Mucosa of rectum (tissue), 2 donors: ENCODE measurements around the gene CCNY.
"Not testable (repeated sequence)": the region's sequence is repeated elsewhere in the genome, so short reads cannot be mapped to it uniquely, and the experiment has no call there.

Experiments
- H3K27ac ChIP-seq, 2 donors: one replicate each; pipeline ENCODE4 v1.7.0; 2013; ENCODE audit warnings: inconsistent platforms in 2 of 2, low read depth in 2 of 2, low read length in 2 of 2
- H3K27me3 ChIP-seq, 2 donors: one replicate each; pipeline ENCODE4 v1.7.0; 2013; ENCODE audit warnings: low read length in 2 of 2; ENCODE audit not compliant: control insufficient read depth in 2 of 2, insufficient read depth in 2 of 2
- H3K36me3 ChIP-seq, 2 donors: one replicate each; pipeline ENCODE4 v1.7.0; 2013; ENCODE audit warnings: low read length in 2 of 2; ENCODE audit not compliant: control insufficient read depth in 2 of 2, insufficient read depth in 2 of 2
- H3K4me1 ChIP-seq, 2 donors: one replicate each; pipeline ENCODE4 v1.7.0; 2013; ENCODE audit warnings: low read length in 2 of 2, mild to moderate bottlenecking in 1 of 2; ENCODE audit not compliant: control insufficient read depth in 2 of 2, insufficient read depth in 2 of 2
- H3K4me3 ChIP-seq, 2 donors: one replicate each; pipeline ENCODE4 v1.7.0; 2013; ENCODE audit warnings: low read length in 2 of 2
- H3K9ac ChIP-seq, 2 donors: one replicate each; pipeline ENCODE4 v1.7.0; 2013; ENCODE audit warnings: low read length in 2 of 2, low read depth in 1 of 2, mild to moderate bottlenecking in 1 of 2
- H3K9me3 ChIP-seq, 2 donors: one replicate each; pipeline ENCODE4 v1.7.0; 2013; ENCODE audit warnings: low read length in 2 of 2; ENCODE audit not compliant: control insufficient read depth in 2 of 2
- donor health status: healthy.
- donor health status: Normal muscosa, but diverticular disease.

CCNY gene

DNA sequence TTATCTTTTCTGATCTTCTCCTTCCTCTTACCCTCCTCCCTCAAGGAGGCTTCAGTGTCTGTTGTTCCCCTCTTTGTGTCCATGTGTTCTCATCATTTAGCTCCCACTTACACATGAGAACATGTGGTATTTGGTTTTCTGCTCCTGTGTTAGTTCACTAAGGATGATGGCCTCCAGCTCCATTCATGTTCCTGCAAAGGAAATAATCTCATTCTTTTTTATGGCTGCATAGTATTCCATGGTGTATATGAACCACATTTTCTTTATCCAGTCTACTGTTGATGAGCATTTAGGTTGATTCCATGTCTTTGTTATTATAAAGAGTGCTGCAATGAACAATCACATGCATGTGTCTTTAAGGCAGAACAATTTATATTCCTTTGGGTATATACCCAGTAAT is 21.1 kb upstream of the CCNY start:
- not testable (repeated sequence) for H3K9me3 ChIP-seq, H3K27ac ChIP-seq, H3K4me1 ChIP-seq, H3K27me3 ChIP-seq, H3K4me3 ChIP-seq, H3K9ac ChIP-seq, H3K36me3 ChIP-seq

DNA sequence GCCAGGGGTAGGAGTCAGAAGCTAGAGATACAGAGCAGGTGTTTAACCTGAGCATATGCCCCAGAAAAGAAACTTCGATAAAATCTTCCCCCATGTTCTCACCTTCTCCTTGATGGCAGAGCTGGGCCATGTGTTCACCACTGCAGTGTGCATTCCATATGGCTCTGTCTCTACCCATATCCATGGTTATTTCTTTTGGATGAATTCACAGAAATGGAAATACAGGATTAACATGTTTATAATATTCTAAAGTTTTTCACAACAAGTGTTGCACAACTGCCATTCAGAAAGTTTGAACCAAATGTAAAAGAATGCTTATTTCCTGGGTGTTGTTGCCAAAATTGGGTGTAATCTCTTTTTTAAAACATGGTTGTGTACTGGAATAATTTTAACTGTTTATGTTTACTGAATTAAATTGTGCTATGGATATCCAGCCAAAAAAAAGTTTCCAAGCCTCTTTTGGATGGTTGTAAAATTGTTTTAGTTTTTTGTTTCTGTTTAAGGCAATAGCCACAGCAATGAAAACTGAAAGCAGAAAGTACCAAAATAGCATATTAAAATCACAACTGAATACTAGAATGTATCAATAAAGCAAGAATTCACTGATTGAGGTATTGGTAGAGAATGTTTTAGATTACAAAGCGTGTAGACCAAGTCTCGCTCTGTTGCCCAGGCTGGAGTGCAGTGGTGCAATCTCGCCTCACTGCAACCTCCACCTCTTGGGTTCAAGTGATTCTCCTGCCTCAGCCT is 19.9 kb upstream of the CCNY start:
- Histone ChIP-seq H3K4me3 (no peak overlapping the region), H3K9ac (no peak overlapping the region), H3K9me3 (no peaks in the 10 kb centered on the region), H3K36me3 (peaks cover 0 to 9% of the 10 kb centered on the region in 2 donors), H3K4me1 (peaks cover 0 to 3% of the 10 kb centered on the region in 2 donors), H3K27me3 (no peaks in the 10 kb centered on the region), H3K27ac (no peak overlapping the region)

DNA sequence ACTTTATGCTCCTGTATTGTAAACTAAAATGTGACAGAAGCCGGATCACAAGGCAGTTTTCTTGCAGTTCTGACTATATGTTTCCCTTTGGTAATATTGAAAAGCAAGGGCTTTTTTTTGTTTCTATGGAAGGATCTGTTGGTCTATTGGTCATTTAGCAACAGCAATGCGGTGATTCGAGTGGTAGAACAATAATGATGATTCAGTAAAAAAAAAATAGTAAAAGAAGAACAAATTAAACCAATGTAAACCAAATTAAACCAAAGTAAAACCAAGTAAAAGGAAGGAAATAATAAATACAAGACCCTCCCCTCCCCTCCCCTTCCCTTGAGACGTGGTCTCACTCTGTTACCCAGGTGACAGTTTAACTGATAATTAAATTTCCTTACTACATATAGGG is 17.8 kb upstream of the CCNY start:
- Histone ChIP-seq H3K36me3 (peaks cover 0 to 9% of the 10 kb centered on the region in 2 donors), H3K4me3 (no peak overlapping the region), H3K9ac (no peak overlapping the region), H3K27me3 (no peaks in the 10 kb centered on the region), H3K9me3 (no peaks in the 10 kb centered on the region), H3K4me1 (peaks cover 0 to 3% of the 10 kb centered on the region in 2 donors), H3K27ac (no peak overlapping the region)

DNA sequence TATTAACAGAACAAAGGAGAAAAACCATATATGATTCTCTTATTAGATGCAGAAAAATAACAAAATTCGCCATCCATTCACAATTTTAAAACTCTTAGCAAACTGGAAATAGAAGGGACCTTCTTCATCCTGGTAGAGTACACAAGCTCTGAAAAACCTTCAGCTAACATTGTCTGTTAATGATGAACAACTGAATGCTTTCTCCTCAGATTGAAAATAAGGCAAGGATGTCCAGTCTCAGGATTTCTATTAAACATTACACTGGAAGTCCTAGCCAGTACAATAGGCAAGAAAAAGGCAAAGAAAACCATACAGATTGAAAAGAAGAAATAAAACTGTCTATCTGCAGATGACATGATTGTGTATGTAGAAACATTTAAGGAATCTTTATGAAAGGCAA is 16.0 kb upstream of the CCNY start:
- H3K4me1 ChIP-seq = peaks cover 0 to 3% of the 10 kb centered on the region in 2 donors
- H3K4me3 ChIP-seq = no peak overlapping the region
- no peaks in the 10 kb centered on the region for H3K27me3 ChIP-seq
- no peak overlapping the region for H3K9ac ChIP-seq
- no peak overlapping the region for H3K27ac ChIP-seq
- peaks cover 0 to 5% of the 10 kb centered on the region in 2 donors for H3K36me3 ChIP-seq
- H3K9me3 ChIP-seq = no peaks in the 10 kb centered on the region

DNA sequence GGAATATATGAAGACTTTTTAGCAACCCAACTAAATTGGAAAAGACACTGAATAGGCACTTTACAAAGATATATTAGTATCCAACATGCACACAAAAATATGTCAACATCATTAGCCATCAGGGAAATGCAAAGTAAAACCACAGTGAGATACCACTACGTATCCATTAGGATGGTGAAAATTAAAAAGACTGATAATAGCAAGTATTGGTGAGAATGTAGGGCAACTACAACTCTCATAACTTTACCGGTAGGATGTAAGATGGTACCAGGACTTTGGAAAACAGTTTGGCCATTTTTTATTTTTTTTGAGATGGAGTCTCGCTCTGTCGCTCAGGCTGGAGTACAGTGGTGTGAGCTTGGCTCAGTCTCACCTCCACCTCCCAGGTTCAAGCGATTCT is 13.7 kb upstream of the CCNY start:
- Histone ChIP-seq H3K36me3 (peaks cover 0 to 4% of the 10 kb centered on the region in 2 donors), H3K9ac (no peak overlapping the region), H3K9me3 (no peaks in the 10 kb centered on the region), H3K27me3 (no peaks in the 10 kb centered on the region), H3K4me1 (no peaks in the 10 kb centered on the region), H3K27ac (no peak overlapping the region), H3K4me3 (no peak overlapping the region)

DNA sequence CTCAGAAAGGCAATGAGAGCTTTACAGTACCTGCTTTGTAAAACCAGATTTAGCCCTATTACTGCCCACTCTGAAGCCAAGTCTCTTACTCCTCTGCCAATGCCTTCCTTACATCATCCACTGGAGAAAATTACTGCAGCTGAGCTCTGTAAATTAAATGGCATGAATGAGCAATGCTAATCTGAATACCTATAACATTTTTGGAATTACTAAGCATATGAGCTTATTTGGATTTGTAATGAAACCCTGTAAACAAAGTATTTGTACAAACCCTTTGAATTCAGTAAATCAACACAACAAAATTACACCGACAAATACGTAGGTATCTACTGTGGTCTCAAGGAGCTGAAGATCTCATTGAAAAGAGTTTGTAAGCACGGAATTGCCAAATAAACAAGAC is 12.1 kb upstream of the CCNY start:
- Histone ChIP-seq H3K36me3 (no peaks in the 10 kb centered on the region), H3K4me3 (no peak overlapping the region), H3K9ac (no peak overlapping the region), H3K4me1 (no peaks in the 10 kb centered on the region), H3K9me3 (no peaks in the 10 kb centered on the region), H3K27me3 (no peaks in the 10 kb centered on the region), H3K27ac (no peak overlapping the region)

DNA sequence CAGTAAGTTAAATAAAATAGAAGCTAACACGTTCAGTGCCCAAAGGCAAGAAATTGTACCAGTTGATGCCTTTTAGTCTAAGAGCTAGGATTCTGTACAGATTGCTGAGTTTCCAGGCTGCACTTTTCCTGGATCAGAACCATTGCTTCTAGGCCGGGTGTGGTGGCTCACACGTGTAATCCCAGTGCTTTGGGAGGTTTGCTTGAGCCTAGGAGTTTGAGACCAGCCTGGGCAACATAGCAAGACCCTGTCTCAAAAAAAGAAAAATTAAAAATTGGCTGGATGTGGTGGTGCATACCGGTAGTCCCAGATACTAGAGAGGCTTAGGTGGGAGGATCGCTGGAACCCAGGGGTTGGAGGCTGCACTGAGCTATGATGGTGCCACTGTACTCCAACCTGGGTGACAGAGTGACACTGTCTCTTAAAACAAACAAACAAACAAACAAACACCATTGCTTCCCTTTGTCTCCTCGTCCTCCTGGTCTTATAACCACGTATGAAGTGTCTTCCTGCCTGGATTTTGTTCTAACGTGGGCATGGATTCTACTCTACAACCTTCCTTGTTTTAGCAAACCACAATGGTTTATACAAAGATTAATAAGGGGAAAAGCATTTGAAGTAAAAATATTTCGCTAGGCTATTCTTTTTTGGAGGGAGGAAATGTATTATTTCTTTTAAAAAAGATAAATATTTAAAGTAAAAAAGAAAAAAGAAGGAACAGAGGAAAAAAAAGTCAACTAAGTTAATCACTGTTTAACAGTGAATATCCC is 9.7 kb upstream of the CCNY start:
- H3K4me3 ChIP-seq = no peak overlapping the region
- H3K9ac ChIP-seq = no peak overlapping the region
- no peak overlapping the region for H3K27ac ChIP-seq
- H3K4me1 ChIP-seq = no peaks in the 10 kb centered on the region
- no peaks in the 10 kb centered on the region for H3K27me3 ChIP-seq
- H3K36me3 ChIP-seq = no peaks in the 10 kb centered on the region
- H3K9me3 ChIP-seq = no peaks in the 10 kb centered on the region

DNA sequence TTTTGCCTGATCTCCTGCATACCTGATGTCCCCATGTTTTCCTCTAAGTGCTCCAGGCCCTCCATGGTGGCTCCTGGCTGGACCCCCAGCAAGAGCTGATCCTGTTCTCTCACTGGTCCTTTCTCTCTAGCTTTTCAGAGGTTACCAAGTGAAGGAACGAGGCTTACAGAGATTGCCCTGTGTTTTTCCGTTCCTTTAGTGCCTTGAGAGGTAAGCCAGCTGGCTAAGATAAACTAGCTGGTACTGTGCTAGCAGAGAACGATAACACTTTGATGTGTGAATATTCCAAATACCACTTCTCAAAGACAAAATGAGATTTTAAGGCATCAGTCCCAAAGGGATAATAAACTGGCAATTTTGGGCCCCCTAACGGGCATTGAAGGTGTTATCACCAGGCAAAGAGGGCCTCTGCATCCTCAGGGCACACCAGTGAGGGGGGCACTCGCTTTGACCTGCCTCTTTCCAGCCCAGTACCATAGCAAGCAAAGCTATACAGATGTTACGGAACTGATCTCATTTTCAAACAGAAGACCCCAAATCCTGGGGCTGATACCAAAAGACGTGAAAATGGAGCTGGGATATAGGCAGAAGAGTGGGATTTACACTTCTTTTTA is 8.4 kb upstream of the CCNY start:
- no peaks in the 10 kb centered on the region for H3K36me3 ChIP-seq
- no peak overlapping the region for H3K9ac ChIP-seq
- H3K4me3 ChIP-seq = no peak overlapping the region
- no peaks in the 10 kb centered on the region for H3K9me3 ChIP-seq
- H3K27ac ChIP-seq = no peak overlapping the region
- no peaks in the 10 kb centered on the region for H3K27me3 ChIP-seq
- no peaks in the 10 kb centered on the region for H3K4me1 ChIP-seq

DNA sequence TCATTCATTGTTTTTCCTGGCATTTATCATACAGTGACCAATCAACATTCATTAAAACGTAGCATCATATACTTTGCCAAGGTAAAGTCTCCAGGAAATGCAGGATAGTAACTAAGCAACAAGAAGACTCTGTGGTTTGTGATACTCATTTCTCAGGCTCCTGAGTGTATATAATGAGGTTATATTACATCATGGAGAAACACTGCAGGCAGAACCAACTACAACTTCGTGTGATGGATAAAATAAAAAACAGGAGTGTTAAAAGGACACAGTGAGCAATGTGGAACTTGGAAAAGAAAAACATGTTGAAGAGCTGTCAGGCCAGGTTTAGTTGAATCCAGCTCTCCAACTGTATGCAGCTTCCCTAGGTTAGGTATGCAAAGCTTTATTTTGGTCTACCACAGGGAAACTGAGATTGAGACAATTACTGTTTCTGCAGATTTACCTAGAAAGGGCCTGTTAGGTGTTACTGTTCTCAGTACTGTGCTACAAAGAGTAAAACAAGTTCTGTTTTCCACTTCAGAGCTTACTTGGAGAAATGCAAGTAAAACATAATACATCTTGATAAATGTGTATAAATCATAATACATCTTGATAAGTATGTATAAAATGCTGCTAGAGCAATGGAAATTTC is 7.8 kb upstream of the CCNY start:
- Histone ChIP-seq H3K27ac (no peak overlapping the region), H3K9ac (no peak overlapping the region), H3K36me3 (no peaks in the 10 kb centered on the region), H3K9me3 (no peaks in the 10 kb centered on the region), H3K4me1 (no peaks in the 10 kb centered on the region), H3K27me3 (no peaks in the 10 kb centered on the region), H3K4me3 (no peak overlapping the region)

DNA sequence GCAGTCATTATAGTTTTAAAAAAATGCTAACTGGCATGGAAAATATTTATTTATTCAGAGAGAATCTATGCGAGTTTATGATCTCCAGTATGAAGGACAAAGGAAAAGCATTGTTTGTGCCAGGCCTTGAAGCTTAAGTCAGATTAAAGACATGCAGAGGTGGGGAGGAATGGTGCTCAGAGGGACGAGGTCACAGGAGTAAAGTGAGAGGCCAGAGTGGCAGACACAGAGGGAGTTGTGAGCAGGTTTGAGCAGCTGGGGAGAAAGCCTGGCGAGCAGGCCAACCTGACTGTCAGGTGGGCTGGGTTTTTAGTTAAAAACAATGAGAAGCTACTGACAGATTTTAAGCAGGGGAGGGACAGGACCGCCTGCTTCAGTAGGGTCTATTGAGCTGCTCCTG is 6.8 kb upstream of the CCNY start:
- no peak overlapping the region for H3K27ac ChIP-seq
- peaks cover 0 to 4% of the 10 kb centered on the region in 2 donors for H3K4me1 ChIP-seq
- H3K4me3 ChIP-seq = no peak overlapping the region
- H3K27me3 ChIP-seq = no peaks in the 10 kb centered on the region
- no peak overlapping the region for H3K9ac ChIP-seq
- no peaks in the 10 kb centered on the region for H3K36me3 ChIP-seq
- no peaks in the 10 kb centered on the region for H3K9me3 ChIP-seq
